BLaER1 (cell line): ENCODE data around the gene KANSL3.
A peak's percentile ranks its signal among the peaks of the same experiment; 100 is the strongest.

Experiments used
- H3K27ac ChIP-seq: shearing (Covaris generic); formaldehyde crosslinking; 2 replicates; pipeline ENCODE4 v1.8.1; 2022
- H3K27me3 ChIP-seq: shearing (Covaris generic); formaldehyde crosslinking; 2 replicates; pipeline ENCODE4 v1.8.1; 2022
- H3K36me3 ChIP-seq: shearing (Covaris generic); formaldehyde crosslinking; 2 replicates; pipeline ENCODE4 v1.8.1; 2022
- H3K4me1 ChIP-seq: shearing (Covaris generic); formaldehyde crosslinking; 2 replicates; pipeline ENCODE4 v1.8.1; 2022
- H3K4me2 ChIP-seq: shearing (Covaris generic); formaldehyde crosslinking; 2 replicates; pipeline ENCODE4 v1.8.1; 2022
- H3K4me3 ChIP-seq: shearing (Covaris generic); formaldehyde crosslinking; 2 replicates; pipeline ENCODE4 v1.8.1; 2022
- H3K9ac ChIP-seq: shearing (Covaris generic); formaldehyde crosslinking; 2 replicates; pipeline ENCODE4 v1.8.1; 2022
- H3K9me3 ChIP-seq: shearing (Covaris generic); formaldehyde crosslinking; 2 replicates; pipeline ENCODE4 v1.8.1; 2022
- H4K20me1 ChIP-seq: shearing (Covaris generic); formaldehyde crosslinking; 2 replicates; pipeline ENCODE4 v1.8.1; 2022
- Cebpa-rat ChIP-seq: shearing (Covaris generic); IDR thresholded peaks from 2 replicates; pipeline ENCODE4 v1.8.1; 2022

KANSL3 gene

GRCh38 chr2:96591054-96591453, 47.1 kb downstream of the KANSL3 start:
- H3K4me2 ChIP-seq: no peak overlapping the region
- H3K9me3 ChIP-seq: no peaks in the 10 kb centered on the region
- H3K9ac ChIP-seq: no peak overlapping the region
- H4K20me1 ChIP-seq: no peaks in the 10 kb centered on the region; the same call in 1 of the 2 replicates
- no peaks in the 10 kb centered on the region for H3K27me3 ChIP-seq
- H3K36me3 ChIP-seq: peaks cover 66% of the 10 kb centered on the region
- H3K27ac ChIP-seq: no peak overlapping the region
- no peaks in the 10 kb centered on the region for H3K4me1 ChIP-seq
- no peak for TF ChIP-seq Cebpa-rat
- H3K4me3 ChIP-seq: no peak overlapping the region

- Histone ChIP-seq H3K27ac (no peak overlapping the region), H3K4me2 (no peak overlapping the region), H4K20me1 (no peaks in the 10 kb centered on the region), H3K9ac (no peak overlapping the region), H3K36me3 (peaks cover 44% of the 10 kb centered on the region), H3K9me3 (no peaks in the 10 kb centered on the region), H3K4me3 (no peak overlapping the region), H3K4me1 (no peaks in the 10 kb centered on the region), H3K27me3 (no peaks in the 10 kb centered on the region)
- no peak for TF ChIP-seq Cebpa-rat
Measured at GRCh38 chr2:96587843-96588242, 50.3 kb downstream of the KANSL3 start.

- Histone ChIP-seq H3K9me3 (no peaks in the 10 kb centered on the region), H3K4me2 (no peak overlapping the region), H3K4me3 (no peak overlapping the region), H3K27me3 (no peaks in the 10 kb centered on the region), H3K27ac (no peak overlapping the region), H3K9ac (no peak overlapping the region), H3K4me1 (peaks cover 8% of the 10 kb centered on the region), H4K20me1 (no peaks in the 10 kb centered on the region), H3K36me3 (peaks cover 18% of the 10 kb centered on the region)
- no peak for TF ChIP-seq Cebpa-rat
Measured at GRCh38 chr2:96584017-96584416, 54.1 kb downstream of the KANSL3 start.

GRCh38 chr2:96580771-96581170, 57.3 kb downstream of the KANSL3 start:
- Histone ChIP-seq H3K9me3 (no peaks in the 10 kb centered on the region), H3K27ac (no peak overlapping the region), H3K27me3 (no peaks in the 10 kb centered on the region), H3K4me1 (peaks cover 19% of the 10 kb centered on the region), H3K4me2 (no peak overlapping the region; the same call in 1 of the 2 replicates), H3K4me3 (no peak overlapping the region), H4K20me1 (no peaks in the 10 kb centered on the region), H3K9ac (no peak overlapping the region), H3K36me3 (peaks cover 7% of the 10 kb centered on the region; the same call in 1 of the 2 replicates)
- TF ChIP-seq Cebpa-rat: no peak

DNA sequence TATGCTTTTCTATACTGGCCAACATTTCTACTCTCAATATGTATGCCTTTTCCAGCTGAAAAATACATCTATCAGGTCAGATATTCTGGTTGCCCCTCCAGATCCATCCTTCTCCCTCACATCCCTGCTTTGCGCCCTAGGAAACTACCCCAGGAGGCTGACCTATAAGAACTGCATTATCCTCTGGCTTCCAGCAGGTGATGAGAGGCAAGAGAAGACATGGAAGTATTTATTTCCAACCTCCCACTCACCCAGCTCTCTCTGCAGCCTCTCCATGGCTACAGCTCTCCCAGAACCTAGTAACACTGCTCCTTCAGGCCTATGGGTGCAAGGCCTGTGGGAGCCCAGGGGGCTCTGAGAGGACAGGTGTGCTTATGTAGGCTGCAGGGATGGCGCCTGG, 58.7 kb downstream of the KANSL3 start:
- no peaks in the 10 kb centered on the region for H3K9me3 ChIP-seq
- no peak for TF ChIP-seq Cebpa-rat
- no peaks in the 10 kb centered on the region for H3K27me3 ChIP-seq
- no peak overlapping the region for H3K4me2 ChIP-seq
- no peak overlapping the region for H3K9ac ChIP-seq
- peaks cover 19% of the 10 kb centered on the region for H3K4me1 ChIP-seq
- peaks cover 1% of the 10 kb centered on the region; the same call in 1 of the 2 replicates for H3K36me3 ChIP-seq
- no peak overlapping the region for H3K27ac ChIP-seq
- no peak overlapping the region for H3K4me3 ChIP-seq
- no peaks in the 10 kb centered on the region for H4K20me1 ChIP-seq

DNA sequence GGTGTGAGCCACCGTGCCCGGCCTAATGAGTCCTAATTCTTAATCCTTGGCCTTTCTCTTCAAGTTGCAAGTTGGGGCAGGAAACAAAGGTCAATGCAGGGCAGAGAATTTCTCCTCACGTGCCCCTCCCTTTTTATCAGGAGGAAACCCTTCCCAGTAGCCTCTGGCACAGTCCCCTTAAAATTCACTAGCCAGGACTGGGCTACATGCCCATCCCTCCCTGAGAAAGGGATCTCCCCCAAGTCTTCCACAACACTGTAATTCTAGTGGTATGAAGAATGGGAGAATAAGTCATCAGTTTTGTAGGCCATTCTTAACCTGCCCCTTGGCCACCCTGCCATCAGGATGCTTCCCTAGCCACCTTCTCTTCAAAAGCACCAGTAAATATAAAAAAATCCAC, 59.4 kb downstream of the KANSL3 start:
- H3K4me3 ChIP-seq: no peak overlapping the region
- no peaks in the 10 kb centered on the region for H3K36me3 ChIP-seq
- no peaks in the 10 kb centered on the region for H3K9me3 ChIP-seq
- TF ChIP-seq Cebpa-rat: no peak
- H3K27me3 ChIP-seq: no peaks in the 10 kb centered on the region
- H3K9ac ChIP-seq: no peak overlapping the region
- H3K4me2 ChIP-seq: no peak overlapping the region
- peaks cover 19% of the 10 kb centered on the region for H3K4me1 ChIP-seq
- H3K27ac ChIP-seq: no peak overlapping the region
- no peaks in the 10 kb centered on the region for H4K20me1 ChIP-seq

DNA sequence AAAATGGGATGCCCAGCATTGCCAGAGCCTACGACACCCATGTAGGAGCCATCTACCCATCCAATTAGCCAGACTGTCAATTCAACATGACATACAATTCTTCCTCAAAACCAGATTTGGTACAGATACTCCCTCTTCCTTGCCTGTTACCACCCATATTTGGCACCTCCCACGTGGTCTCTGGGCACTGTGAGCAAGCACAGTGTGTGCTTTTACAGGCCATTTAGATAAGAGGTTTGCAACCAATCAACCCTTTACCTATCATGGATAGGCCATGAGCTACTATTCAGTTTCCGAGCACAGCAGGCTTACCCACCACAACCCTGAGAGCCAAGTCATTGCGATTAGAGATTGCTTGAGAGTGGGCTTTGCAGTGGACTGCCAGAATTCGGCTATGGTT, 60.6 kb downstream of the KANSL3 start:
- no peak overlapping the region for H3K9ac ChIP-seq
- peaks cover 19% of the 10 kb centered on the region for H3K4me1 ChIP-seq
- no peaks in the 10 kb centered on the region for H3K36me3 ChIP-seq
- no peak for TF ChIP-seq Cebpa-rat
- H3K4me2 ChIP-seq: no peak overlapping the region
- H3K9me3 ChIP-seq: no peaks in the 10 kb centered on the region
- no peaks in the 10 kb centered on the region for H3K27me3 ChIP-seq
- no peak overlapping the region for H3K27ac ChIP-seq
- H4K20me1 ChIP-seq: no peaks in the 10 kb centered on the region
- H3K4me3 ChIP-seq: no peak overlapping the region

- H4K20me1 ChIP-seq: no peaks in the 10 kb centered on the region
- TF ChIP-seq Cebpa-rat: no peak
- no peak overlapping the region for H3K27ac ChIP-seq
- H3K4me2 ChIP-seq: no peak overlapping the region
- no peak overlapping the region for H3K4me3 ChIP-seq
- H3K9me3 ChIP-seq: no peaks in the 10 kb centered on the region
- H3K9ac ChIP-seq: no peak overlapping the region
- H3K27me3 ChIP-seq: no peaks in the 10 kb centered on the region
- H3K4me1 ChIP-seq: peaks cover 16% of the 10 kb centered on the region
- no peaks in the 10 kb centered on the region for H3K36me3 ChIP-seq
Measured at GRCh38 chr2:96575785-96576456, 62.2 kb downstream of the KANSL3 start.

DNA sequence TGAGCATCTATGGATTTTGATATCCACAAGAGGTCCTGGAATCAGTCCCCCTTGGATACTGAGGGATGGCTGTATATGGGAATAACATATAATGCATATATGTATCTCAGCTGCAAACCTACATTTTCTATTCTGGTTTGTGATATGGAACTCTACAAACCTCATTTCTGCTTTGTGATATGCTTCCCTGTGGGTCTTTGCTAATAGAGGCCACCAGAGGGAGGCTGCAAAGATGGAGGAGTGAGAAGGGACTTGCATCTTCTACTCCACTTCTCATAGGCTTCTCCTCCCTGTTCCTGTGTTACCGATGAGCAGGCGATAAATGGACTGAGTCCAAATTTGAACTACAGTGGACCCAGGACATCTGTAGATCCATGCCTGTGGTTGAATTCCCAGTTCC, 63.7 kb downstream of the KANSL3 start:
- TF ChIP-seq Cebpa-rat: no peak
- H3K4me2 ChIP-seq: no peak overlapping the region
- H3K9ac ChIP-seq: no peak overlapping the region
- H3K27ac ChIP-seq: no peak overlapping the region
- H3K36me3 ChIP-seq: no peaks in the 10 kb centered on the region
- H4K20me1 ChIP-seq: no peaks in the 10 kb centered on the region
- H3K4me1 ChIP-seq: peaks cover 11% of the 10 kb centered on the region
- no peaks in the 10 kb centered on the region for H3K27me3 ChIP-seq
- H3K9me3 ChIP-seq: no peaks in the 10 kb centered on the region
- H3K4me3 ChIP-seq: no peak overlapping the region

DNA sequence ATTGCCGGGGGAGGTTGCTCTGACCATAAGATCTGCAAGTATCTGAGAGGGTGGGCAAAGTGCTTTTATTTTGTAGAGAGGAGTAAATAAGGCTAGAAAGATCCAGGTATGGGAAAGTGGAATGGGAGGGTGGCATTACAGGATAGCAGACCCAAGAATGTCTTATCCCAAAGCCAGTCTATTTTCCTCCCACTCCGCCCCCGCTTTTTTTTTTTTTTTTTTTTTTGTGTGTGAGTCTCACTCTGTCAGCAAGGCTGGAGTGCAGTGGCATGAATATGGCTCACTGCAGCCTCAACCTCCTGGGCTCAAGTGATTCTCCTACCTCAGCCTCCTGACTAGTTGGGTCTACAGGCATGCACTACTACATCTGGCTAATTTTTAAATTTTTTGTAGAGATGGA, 70.0 kb downstream of the KANSL3 start:
- no peaks in the 10 kb centered on the region for H3K27me3 ChIP-seq
- no peak overlapping the region for H3K27ac ChIP-seq
- TF ChIP-seq Cebpa-rat: no peak
- no peaks in the 10 kb centered on the region for H3K36me3 ChIP-seq
- no peaks in the 10 kb centered on the region for H4K20me1 ChIP-seq
- H3K9ac ChIP-seq: no peak overlapping the region
- H3K4me3 ChIP-seq: no peak overlapping the region
- H3K9me3 ChIP-seq: no peaks in the 10 kb centered on the region
- no peak overlapping the region for H3K4me2 ChIP-seq
- peaks cover 9% of the 10 kb centered on the region for H3K4me1 ChIP-seq

DNA sequence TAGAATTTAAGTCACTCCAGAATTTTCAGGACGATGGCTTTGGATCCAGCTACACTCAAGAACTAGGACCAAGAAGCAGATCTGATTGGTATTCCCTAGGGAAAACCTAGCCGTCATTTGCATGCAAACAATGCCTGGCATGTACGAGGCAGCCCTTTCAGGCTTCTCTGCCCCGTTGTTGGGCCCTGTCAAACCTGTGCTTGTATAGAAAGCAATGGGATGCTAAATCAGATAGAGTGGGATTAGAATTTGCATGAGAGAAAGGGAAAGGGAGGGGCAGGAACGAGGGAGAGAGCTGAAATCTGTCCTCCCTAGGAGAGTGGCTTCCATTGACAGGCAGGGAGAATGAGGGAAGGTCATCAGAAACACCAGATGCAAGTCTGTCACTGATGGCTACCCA, 73.0 kb downstream of the KANSL3 start:
- no peak for TF ChIP-seq Cebpa-rat
- Histone ChIP-seq H3K4me3 (no peak overlapping the region), H3K27ac (no peak overlapping the region), H3K9ac (no peak overlapping the region), H3K27me3 (no peaks in the 10 kb centered on the region), H3K36me3 (no peaks in the 10 kb centered on the region), H3K4me2 (peak overlapping the region; percentile 37), H3K4me1 (peaks cover 9% of the 10 kb centered on the region), H3K9me3 (no peaks in the 10 kb centered on the region), H4K20me1 (no peaks in the 10 kb centered on the region)
